Testis (tissue), 2 donors: ENCODE results near the gene PDPK1.

ENCODE experiments used
- POLR2A ChIP-seq: fragments of 450-650 bp; IDR thresholded peaks from one replicate; pipeline ENCODE4 v1.6.1; 2017; ENCODE audit warnings: antibody characterized with exemption, mild to moderate bottlenecking, moderate library complexity
- TF ChIP-seq, protein P1 (sequence below), 3 experiments: fragments of 450-650 bp in 2 of 3; fragments of 200-600 bp in 1 of 3; sonication (generic) in 1 of 3; IDR thresholded peaks; one replicate each; pipeline ENCODE4 v1.5.1; 2016 to 2019; ENCODE audit warnings: antibody characterized with exemption in 3 of 3, mild to moderate bottlenecking in 2 of 3, moderate library complexity in 1 of 3

DNA sequence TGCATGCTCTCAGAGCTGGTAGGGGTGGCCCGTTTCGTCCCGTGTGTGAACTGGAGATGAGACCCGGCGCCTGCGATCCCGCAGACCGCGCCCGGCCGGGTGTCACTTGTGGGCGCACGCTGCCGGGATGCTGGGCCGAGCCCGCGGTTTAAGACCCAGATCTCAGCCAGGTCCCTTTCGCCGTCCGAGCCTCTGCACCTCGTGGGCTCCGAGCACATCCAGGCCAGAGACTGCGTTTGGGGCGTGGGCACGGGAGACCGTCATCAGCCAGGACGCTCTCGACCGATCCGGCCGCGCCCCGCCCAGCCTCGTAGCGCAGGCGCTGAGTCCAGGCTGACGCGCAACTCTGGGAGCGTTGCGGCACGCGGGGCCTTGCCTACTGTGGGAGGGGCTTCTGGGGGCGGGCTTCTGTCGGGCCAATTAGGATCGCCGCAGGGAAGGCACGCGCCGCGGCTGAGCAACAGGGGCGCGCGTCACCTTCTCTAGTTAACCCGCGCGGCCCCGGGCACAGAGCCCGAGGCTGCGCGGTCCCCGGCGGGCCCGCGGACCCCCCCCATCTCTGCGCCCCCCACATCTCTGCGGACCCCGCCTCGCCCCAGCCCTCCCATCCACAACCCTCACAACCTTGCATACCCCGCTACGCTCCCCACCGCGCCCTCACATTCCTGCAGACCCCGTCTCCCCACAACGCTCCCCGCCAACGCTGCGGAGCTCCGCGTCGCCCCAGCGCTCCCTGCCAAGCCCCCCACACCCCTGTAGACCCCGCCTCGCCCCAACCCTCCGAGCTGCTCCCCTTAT, 5.9 kb upstream of the PDPK1 start:
- TF ChIP-seq, protein P1, sequence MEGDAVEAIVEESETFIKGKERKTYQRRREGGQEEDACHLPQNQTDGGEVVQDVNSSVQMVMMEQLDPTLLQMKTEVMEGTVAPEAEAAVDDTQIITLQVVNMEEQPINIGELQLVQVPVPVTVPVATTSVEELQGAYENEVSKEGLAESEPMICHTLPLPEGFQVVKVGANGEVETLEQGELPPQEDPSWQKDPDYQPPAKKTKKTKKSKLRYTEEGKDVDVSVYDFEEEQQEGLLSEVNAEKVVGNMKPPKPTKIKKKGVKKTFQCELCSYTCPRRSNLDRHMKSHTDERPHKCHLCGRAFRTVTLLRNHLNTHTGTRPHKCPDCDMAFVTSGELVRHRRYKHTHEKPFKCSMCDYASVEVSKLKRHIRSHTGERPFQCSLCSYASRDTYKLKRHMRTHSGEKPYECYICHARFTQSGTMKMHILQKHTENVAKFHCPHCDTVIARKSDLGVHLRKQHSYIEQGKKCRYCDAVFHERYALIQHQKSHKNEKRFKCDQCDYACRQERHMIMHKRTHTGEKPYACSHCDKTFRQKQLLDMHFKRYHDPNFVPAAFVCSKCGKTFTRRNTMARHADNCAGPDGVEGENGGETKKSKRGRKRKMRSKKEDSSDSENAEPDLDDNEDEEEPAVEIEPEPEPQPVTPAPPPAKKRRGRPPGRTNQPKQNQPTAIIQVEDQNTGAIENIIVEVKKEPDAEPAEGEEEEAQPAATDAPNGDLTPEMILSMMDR (IDR thresholded peaks at IDR 0.05): no peak
- peak; percentile 63 for TF ChIP-seq POLR2A
